GF-D8 (cell line): ENCODE results near the gene STMN3.

Experiments used
- DNase-seq: peaks from one replicate; lab custom pipeline; 2025; lab: John Stamatoyannopoulos, UW

Gene STMN3

GRCh38 chr20:63692436-63693082 is 39.3 kb upstream of the STMN3 start:
- DNase-seq = no peak

GRCh38 chr20:63691711-63692435 is 38.6 kb upstream of the STMN3 start:
- DNase-seq = no peak

- DNase-seq = no peak
Measured at GRCh38 chr20:63690898-63691710, 37.9 kb upstream of the STMN3 start.

DNA sequence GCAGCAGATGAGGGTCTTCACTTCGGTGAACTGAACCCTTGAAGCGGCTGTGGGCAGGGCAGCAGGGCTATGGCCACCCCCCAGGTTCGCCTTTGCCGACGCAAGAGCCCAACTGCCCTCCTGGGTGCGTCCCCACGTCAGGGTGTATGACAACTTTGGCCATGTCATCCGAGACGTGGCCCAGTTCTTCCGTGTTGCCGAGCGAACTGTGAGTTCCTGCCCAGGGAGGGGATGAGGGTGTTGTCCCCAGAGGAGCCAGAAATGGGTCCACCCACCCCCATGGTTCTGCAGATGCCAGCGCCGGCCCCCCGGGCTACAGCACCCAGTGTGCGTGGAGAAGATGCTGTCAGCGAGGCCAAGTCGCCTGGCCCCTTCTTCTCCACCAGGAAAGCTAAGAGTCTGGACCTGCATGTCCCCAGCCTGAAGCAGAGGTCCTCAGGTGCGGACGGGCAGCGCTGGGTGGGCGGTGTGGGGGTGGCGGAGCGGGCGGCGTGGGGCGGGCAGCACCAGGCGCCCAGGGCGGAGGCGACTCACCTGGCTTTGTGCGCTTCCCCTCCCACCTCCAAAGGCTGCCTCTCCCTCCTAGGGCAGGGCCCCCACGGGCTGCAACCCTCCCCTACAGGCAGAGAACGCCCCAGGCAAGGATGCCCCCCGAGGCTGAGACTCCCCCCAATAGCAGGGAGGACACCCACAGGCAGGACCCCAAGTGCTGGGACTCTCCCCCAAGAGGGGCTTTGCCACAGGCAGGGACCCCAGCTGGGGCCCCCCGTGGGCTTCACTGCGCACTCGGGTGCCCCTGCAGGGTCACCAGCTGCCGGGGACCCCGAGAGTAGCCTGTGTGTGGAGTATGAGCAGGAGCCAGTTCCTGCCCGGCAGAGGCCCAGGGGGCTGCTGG is 37.0 kb upstream of the STMN3 start:
- DNase-seq = no peak

DNA sequence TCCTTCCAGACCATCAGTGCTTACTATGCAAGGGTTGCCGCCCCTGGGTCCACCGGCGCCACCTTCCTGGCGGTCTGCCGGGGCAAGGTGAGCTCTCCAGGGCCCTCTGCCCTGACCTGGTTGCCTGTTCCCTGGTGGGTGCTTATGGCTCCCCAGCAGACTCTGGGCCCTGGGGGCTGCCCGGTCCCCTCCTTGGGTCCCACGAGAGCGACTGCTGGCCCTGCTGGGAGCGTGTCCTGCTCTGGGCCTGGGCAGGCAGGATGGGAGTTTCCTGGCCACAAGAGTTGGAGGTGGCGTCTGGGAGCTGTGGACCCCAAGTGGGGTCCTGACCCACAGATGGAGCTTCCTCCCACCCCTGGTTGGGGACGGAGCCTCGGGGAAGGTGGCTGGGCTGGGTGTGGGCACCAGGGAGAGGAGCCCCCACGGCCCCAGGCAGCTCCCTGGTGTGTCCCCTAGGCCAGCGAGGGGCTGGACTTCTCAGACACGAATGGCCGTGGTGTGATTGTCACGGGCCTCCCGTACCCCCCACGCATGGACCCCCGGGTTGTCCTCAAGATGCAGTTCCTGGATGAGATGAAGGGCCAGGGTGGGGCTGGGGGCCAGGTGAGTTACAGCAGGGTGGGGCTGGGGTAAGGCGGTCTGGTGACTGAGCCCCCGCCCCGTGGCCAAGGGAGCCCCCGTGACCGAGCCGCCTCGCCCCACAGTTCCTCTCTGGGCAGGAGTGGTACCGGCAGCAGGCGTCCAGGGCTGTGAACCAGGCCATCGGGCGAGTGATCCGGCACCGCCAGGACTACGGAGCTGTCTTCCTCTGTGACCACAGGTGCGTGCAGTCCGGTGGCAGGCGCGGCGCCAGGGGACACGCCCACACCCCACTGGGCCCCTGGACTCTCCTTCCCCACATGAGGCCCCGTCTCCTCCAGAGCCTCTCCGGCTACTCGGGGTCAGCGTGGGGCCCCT is 36.1 kb upstream of the STMN3 start:
- no peak for DNase-seq

DNA sequence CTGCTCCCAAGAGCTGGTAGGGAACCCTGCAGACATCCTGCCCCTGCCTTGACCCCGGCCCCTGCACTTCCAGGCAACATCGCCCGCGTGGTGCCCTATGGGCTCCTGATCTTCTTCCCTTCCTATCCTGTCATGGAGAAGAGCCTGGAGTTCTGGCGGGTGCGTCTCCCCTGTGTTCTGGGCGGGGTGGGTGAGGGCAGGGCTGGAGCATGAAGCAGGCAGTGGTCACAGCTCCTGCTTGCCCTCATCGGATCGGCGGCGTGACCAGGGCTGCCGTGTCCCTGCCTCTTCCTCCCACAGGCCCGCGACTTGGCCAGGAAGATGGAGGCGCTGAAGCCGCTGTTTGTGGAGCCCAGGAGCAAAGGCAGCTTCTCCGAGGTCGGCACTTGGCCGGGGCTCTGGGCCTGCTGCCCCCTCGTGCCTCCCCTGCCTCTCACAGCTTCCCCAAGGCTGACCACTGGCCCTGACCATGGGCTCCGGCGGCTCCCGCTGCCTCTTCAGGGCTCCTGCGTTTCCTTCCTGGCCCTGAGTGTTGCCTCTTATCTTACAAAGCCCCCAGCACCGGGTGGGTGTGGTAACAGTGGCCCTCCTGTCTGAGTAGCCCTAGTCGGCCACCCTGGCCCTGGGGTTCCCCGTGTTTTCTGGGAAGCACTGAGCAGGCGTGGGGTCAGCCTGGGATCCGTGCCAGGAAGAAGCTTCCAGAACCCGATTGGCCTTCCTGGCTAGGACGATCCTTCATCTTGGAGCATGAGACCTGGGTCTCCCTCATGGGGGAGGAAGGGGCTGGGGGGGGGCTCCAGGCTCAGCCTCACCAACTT is 35.2 kb upstream of the STMN3 start:
- DNase-seq = no peak

DNA sequence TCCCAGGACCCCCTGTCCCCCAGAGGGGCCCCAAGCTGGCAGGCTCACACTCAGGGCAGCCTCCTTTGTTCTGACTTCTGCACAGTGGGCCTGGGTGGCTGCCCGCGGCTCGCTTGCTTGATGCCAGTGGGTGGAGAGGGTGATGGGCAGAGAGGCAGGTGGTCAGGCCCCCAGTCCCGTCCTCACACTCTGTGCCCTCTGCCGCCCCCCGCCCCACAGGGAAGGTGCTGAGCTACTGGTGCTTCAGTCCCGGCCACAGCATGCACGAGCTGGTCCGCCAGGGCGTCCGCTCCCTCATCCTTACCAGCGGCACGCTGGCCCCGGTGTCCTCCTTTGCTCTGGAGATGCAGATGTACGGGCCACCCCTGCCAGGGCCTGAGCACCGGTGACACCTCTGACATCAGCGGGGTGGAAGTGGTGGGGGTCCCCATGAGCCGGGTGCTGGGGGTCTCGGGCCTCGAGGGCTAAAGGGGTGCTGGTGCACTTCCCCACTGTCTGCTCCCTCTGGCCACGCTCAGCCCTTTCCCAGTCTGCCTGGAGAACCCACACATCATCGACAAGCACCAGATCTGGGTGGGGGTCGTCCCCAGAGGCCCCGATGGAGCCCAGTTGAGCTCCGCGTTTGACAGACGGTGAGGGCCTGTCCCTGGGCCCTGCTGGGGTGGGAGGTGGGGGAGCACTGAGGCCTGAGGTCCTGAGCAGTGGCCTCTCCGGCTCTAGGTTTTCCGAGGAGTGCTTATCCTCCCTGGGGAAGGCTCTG is 34.4 kb upstream of the STMN3 start:
- DNase-seq = no peak

DNA sequence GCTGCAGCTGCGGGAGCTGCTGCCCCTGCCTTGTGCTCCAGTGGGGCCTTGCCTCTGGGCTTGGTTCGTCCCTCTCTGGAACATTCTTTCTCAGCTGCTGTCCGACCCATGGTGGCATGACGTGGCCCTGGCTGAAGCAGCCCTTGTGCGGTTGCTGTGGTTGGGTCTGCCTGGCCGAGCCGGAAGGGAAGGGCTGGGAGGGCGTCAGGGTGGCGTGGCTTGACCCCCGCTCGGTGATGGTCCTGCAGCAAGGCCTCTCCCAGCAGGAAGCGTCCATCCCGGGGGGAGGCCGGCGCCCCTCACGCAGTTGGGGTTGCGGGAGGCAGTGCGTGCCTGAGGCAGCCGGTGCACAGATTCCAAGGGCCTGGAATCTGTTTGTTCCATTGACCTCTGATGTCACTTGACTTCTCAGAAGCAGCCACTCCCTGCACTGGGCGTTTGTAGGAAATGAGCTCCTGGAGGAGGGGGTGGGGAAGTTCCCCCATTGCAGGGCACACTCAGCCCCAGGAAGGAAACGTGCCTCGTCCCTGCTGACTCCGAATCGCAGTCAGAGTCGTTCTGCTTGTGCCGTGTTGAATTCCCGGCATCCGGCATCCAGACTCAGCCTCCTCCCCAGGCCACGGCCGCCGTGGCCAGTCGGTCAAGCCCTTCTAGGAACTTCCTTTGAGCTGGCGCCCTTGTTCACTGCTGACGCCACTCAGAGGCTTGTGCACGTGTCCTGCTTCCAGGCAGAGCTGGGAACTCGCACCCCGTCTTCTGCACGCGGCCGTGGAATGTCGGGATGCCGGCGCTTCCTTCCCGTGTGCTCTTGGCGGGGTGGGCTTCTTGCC is 33.5 kb upstream of the STMN3 start:
- peak; percentile 80 for DNase-seq

- no peak for DNase-seq
Measured at GRCh38 chr20:63686094-63686491, 32.9 kb upstream of the STMN3 start.

DNA sequence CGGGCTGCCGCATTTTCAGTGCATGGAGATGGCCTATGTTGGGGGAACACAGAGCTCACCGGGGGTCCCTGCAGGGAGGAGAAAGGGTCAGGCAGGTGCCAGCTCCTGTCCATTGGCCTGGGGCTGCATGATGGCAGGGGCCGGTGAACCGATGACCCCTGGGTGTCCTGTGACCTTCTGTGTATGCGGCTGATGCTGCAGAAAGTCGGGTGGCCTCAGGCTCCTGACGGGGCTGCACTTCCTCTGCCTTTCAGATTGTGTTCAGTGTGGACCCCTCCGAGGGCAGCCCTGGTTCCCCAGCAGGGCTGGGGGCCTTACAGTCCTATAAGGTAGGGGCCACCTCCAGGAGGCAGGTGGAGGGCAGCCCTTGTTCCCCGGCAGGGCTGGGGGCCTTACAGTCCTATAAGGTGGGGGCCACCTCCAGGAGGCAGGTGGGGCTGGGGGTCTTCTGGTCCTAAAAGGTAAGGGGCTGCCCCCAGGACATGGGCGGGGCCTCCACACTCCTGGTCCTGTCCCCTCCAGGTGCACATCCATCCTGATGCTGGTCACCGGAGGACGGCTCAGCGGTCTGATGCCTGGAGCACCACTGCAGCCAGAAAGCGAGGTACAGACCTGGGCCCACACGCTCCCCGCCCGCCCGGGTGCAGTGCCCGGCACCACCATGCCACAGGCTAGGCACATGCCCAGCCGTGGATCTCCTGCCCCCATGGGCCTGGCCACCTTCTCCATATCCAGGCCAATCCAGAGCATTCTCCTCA is 32.2 kb upstream of the STMN3 start:
- no peak for DNase-seq

- DNase-seq = no peak
Measured at GRCh38 chr20:63682384-63683139, 29.3 kb upstream of the STMN3 start.

GRCh38 chr20:63681609-63682142 is 28.5 kb upstream of the STMN3 start:
- DNase-seq = no peak

DNA sequence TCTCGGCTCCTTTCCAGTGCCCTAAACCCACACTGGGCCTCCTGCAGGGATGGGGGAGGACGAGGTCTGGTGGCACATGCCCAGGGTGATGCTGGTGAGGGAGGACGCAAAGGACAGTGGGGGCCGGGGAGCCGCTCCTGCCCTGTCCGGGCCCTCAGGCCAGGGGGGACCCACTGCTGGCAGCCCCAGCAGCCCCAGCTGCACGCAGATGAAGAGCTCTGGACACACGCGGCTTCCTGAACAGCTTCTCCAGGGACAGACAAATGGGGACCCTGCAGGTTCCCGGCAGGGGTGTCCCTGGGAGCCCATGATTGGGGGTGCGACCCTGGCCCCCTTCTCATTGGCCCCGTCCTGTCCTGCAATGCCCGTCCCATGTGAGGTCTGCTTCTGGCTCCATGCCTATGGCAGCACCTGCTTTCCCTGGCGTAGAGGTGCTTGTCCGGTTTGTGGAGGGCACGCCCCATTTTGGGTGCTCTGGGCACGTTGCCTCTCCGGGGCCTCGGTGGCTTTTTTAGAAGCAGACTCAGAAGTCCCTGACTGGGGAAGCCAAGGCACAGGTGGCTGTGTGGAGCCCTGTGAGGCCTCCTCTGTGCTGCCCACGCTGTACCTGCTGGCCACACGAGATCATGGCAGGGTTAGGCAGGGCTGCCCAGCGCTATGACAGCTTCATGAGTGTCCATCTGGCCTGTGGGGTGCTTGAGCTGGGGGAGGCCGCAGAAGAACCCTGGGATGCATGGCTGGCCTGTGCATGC is 27.8 kb upstream of the STMN3 start:
- DNase-seq = no peak

- DNase-seq = no peak
Measured at GRCh38 chr20:63680427-63680826, 27.2 kb upstream of the STMN3 start.

GRCh38 chr20:63679799-63680305 is 26.6 kb upstream of the STMN3 start:
- DNase-seq = no peak
